Endothelial cell (in vitro differentiated cells): Measurements from ENCODE around the gene PAPPA2. TPM values are rescaled to one million over a fixed set of nuclear protein-coding genes. Genes with fewer than 3 reads are reported as not detected.

ENCODE experiments used
- DNase-seq: peaks from one replicate; pipeline ENCODE4 v3.0.0; 2021; ENCODE audit warnings: low spot score
- H3K27ac Mint-ChIP-seq: one replicate; pipeline ENCODE4 v1.8.0; 2021; ENCODE audit warnings: mixed read lengths, inconsistent platforms; ENCODE audit not compliant: unreplicated experiment
- H3K27me3 Mint-ChIP-seq: one replicate; pipeline ENCODE4 v1.8.0; 2021; ENCODE audit warnings: mild to moderate bottlenecking, moderate library complexity, mixed read lengths, inconsistent platforms; ENCODE audit not compliant: unreplicated experiment
- H3K36me3 Mint-ChIP-seq: one replicate; pipeline ENCODE4 v1.8.0; 2021; ENCODE audit warnings: mild to moderate bottlenecking, low read depth, mixed read lengths, inconsistent platforms; ENCODE audit not compliant: unreplicated experiment
- H3K4me1 Mint-ChIP-seq: one replicate; pipeline ENCODE4 v1.8.0; 2021; ENCODE audit warnings: mild to moderate bottlenecking, mixed read lengths, inconsistent platforms; ENCODE audit not compliant: unreplicated experiment
- H3K4me3 Mint-ChIP-seq: one replicate; pipeline ENCODE4 v1.8.0; 2021; ENCODE audit warnings: mild to moderate bottlenecking, mixed read lengths, inconsistent platforms; ENCODE audit not compliant: unreplicated experiment
- H3K9me3 Mint-ChIP-seq: one replicate; pipeline ENCODE4 v1.8.0; 2021; ENCODE audit warnings: mixed read lengths, inconsistent platforms; ENCODE audit not compliant: unreplicated experiment
- total RNA-seq: library from RNA; stranded (reverse); fragmentation: NEBNext Ultra II Directional; extraction: Animal tissue kit (Norgen Biotek cat#: 25700); gene quantifications from one replicate; pipeline ENCODE4 v1.2.1, GENCODE V29; 2021; ENCODE audit not compliant: unreplicated experiment
- TF ChIP-seq, protein P1 (sequence below): fragments of 200-600 bp; sonication (generic); IDR thresholded peaks from one replicate; pipeline ENCODE4 v1.5.0; 2021; ENCODE audit warnings: antibody characterized with exemption; ENCODE audit not compliant: unreplicated experiment

PAPPA2 gene
- total RNA-seq, 1 donor from 2014 or later, result 0.33 TPM

- Mint-ChIP-seq H3K27me3 (no peaks in the 10 kb centered on the region), H3K9me3 (no peaks in the 10 kb centered on the region), H3K27ac (no peak overlapping the region), H3K4me1 (no peaks in the 10 kb centered on the region), H3K4me3 (no peak overlapping the region), H3K36me3 (no peaks in the 10 kb centered on the region)
- TF ChIP-seq, protein P1, sequence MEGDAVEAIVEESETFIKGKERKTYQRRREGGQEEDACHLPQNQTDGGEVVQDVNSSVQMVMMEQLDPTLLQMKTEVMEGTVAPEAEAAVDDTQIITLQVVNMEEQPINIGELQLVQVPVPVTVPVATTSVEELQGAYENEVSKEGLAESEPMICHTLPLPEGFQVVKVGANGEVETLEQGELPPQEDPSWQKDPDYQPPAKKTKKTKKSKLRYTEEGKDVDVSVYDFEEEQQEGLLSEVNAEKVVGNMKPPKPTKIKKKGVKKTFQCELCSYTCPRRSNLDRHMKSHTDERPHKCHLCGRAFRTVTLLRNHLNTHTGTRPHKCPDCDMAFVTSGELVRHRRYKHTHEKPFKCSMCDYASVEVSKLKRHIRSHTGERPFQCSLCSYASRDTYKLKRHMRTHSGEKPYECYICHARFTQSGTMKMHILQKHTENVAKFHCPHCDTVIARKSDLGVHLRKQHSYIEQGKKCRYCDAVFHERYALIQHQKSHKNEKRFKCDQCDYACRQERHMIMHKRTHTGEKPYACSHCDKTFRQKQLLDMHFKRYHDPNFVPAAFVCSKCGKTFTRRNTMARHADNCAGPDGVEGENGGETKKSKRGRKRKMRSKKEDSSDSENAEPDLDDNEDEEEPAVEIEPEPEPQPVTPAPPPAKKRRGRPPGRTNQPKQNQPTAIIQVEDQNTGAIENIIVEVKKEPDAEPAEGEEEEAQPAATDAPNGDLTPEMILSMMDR, result no peak
- DNase-seq, result no peak
These were observed 139.5 kb downstream of the PAPPA2 start for GRCh38 chr1:176602388-176603004.

GRCh38 chr1:176603696-176604095 lies 140.7 kb downstream of the PAPPA2 start:
- Mint-ChIP-seq H3K4me1 (no peaks in the 10 kb centered on the region), H3K36me3 (no peaks in the 10 kb centered on the region), H3K4me3 (no peak overlapping the region), H3K9me3 (no peaks in the 10 kb centered on the region), H3K27ac (no peak overlapping the region), H3K27me3 (no peaks in the 10 kb centered on the region)
- TF ChIP-seq, protein P1, result no peak
- no peak for DNase-seq

- TF ChIP-seq, protein P1, result no peak
- Mint-ChIP-seq H3K4me3 (no peak overlapping the region), H3K4me1 (no peaks in the 10 kb centered on the region), H3K27me3 (no peaks in the 10 kb centered on the region), H3K36me3 (no peaks in the 10 kb centered on the region), H3K27ac (no peak overlapping the region), H3K9me3 (no peaks in the 10 kb centered on the region)
- DNase-seq, result no peak
These were observed 141.5 kb downstream of the PAPPA2 start for GRCh38 chr1:176604461-176604860.

GRCh38 chr1:176605176-176605575 lies 142.2 kb downstream of the PAPPA2 start:
- Mint-ChIP-seq H3K4me1 (no peaks in the 10 kb centered on the region), H3K36me3 (no peaks in the 10 kb centered on the region), H3K4me3 (no peak overlapping the region), H3K9me3 (no peaks in the 10 kb centered on the region), H3K27me3 (no peaks in the 10 kb centered on the region), H3K27ac (no peak overlapping the region)
- DNase-seq, result no peak
- TF ChIP-seq, protein P1, result no peak

DNA sequence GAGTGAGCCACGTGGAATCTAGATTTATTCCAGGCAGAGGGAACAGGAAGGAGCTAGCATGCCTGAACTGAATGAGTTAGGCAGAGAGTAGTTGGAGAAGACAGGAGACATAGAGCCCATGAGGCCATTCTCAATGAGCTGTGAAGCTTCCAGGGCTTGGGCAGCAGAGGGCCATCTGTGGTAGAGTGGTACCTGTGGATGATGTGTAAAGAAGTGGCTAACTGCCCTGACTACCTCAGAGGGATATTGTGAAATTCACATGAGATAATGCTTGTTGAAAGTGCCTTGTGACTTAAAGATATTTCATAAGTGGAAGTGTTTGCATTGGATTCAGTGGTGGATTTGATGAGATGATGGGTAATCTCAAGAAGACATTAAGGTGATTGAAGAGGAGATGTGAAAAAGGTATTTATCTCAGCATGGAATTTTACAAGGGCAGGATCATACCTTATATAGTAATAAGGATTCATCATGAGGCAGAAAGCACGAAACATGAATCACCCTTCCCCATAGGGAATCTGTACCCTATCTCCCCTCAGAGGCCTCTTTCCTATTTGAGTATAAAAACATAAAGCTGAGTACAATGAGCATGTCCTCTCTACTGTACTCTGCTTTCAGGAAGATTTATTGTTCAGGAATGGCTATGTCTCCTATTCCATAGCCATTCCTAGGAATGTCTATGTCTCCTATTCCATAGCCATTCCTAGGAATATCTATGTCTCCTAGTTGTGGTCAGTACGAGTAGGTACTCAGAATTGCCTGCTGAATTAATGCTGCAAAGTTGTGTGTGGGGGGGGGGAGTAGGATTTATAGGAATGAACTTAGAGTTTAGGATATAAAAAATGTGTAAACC lies 146.8 kb downstream of the PAPPA2 start:
- Mint-ChIP-seq H3K4me1 (no peaks in the 10 kb centered on the region), H3K4me3 (no peak overlapping the region), H3K9me3 (no peaks in the 10 kb centered on the region), H3K36me3 (no peaks in the 10 kb centered on the region), H3K27ac (no peak overlapping the region), H3K27me3 (no peaks in the 10 kb centered on the region)
- TF ChIP-seq, protein P1, result no peak
- no peak for DNase-seq
